ENCODE measurements around the gene TRAF7.
"Not testable (repeated sequence)": the region's sequence is repeated elsewhere in the genome, so short reads cannot be mapped to it uniquely, and the experiment has no call there.

GRCh38 chr16:2125609-2126008, 30.0 kb upstream of the TRAF7 start:
- not testable (repeated sequence) for TF ChIP-seq EZH2 (IDR thresholded peaks at IDR 0.05; ENCODE audit: borderline replicate concordance, insufficient read depth, low read depth, low read length, poor library complexity, severe bottlenecking); CTCF (IDR thresholded peaks at IDR 0.05)
